Measurements from ENCODE around the gene CALHM4.
"Not testable (repeated sequence)": the region's sequence is repeated elsewhere in the genome, so short reads cannot be mapped to it uniquely, and the experiment has no call there.

- not testable (repeated sequence) for TF ChIP-seq CTCF (conservative IDR thresholded peaks at IDR 0.05 in 1 of 2, IDR thresholded peaks at IDR 0.05 in 1 of 2; ENCODE audit: low read depth in 1 of 2, low read length in 2 of 2); EZH2 (IDR thresholded peaks at IDR 0.05; ENCODE audit: low read length, missing control alignments)
These were observed 51.3 kb downstream of the CALHM4 start for GRCh38 chr6:116604868-116605267.

Data from fibroblast of lung (primary cell).